ENCODE measurements around the gene SNTG2. TPM values are rescaled to one million over a fixed set of nuclear protein-coding genes. Genes with fewer than 3 reads are reported as not detected.
A peak's percentile ranks its signal among the peaks of the same experiment; 100 is the strongest.

Gene SNTG2
- total RNA-seq, 1 donor from 2014 or later, result 2.7 TPM

- no peak for DNase-seq
These were observed 51.7 kb downstream of the SNTG2 start for GRCh38 chr2:1002350-1002749.

GRCh38 chr2:1004398-1004797 is 53.7 kb downstream of the SNTG2 start:
- DNase-seq, result no peak

GRCh38 chr2:1010415-1010930 is 59.8 kb downstream of the SNTG2 start:
- peak; percentile 63 for DNase-seq

- DNase-seq, result peak; percentile 9
These were observed 60.4 kb downstream of the SNTG2 start for GRCh38 chr2:1011006-1011405.

GRCh38 chr2:1011985-1012384 is 61.3 kb downstream of the SNTG2 start:
- no peak for DNase-seq

- no peak for DNase-seq
These were observed 64.2 kb downstream of the SNTG2 start for GRCh38 chr2:1014802-1015201.

- DNase-seq, result no peak
These were observed 65.9 kb downstream of the SNTG2 start for GRCh38 chr2:1016500-1016899.

- no peak for DNase-seq
These were observed 67.2 kb downstream of the SNTG2 start for GRCh38 chr2:1017827-1018226.

GRCh38 chr2:1020206-1020605 is 69.6 kb downstream of the SNTG2 start:
- no peak for DNase-seq

GRCh38 chr2:1022178-1022577 is 71.5 kb downstream of the SNTG2 start:
- DNase-seq, result no peak

GRCh38 chr2:1024981-1025380 is 74.3 kb downstream of the SNTG2 start:
- peak; percentile 3 for DNase-seq

GRCh38 chr2:1026141-1026540 is 75.5 kb downstream of the SNTG2 start:
- peak; percentile 24 for DNase-seq

- no peak for DNase-seq
These were observed 78.2 kb downstream of the SNTG2 start for GRCh38 chr2:1028831-1029230.

- DNase-seq, result no peak
These were observed 81.4 kb downstream of the SNTG2 start for GRCh38 chr2:1032030-1032429.

GRCh38 chr2:1033069-1033468 is 82.4 kb downstream of the SNTG2 start:
- no peak for DNase-seq

GRCh38 chr2:1037066-1037465 is 86.4 kb downstream of the SNTG2 start:
- DNase-seq, result no peak

- no peak for DNase-seq
These were observed 88.9 kb downstream of the SNTG2 start for GRCh38 chr2:1039549-1039948.

- peak; percentile 46 for DNase-seq
These were observed 90.6 kb downstream of the SNTG2 start for GRCh38 chr2:1041012-1041805.

GRCh38 chr2:1045109-1045508 is 94.5 kb downstream of the SNTG2 start:
- DNase-seq, result no peak

- no peak for DNase-seq
These were observed 95.4 kb downstream of the SNTG2 start for GRCh38 chr2:1046067-1046466.

GRCh38 chr2:1047485-1047884 is 96.8 kb downstream of the SNTG2 start:
- no peak for DNase-seq

GRCh38 chr2:1049691-1050090 is 99.0 kb downstream of the SNTG2 start:
- DNase-seq, result no peak

GRCh38 chr2:1051075-1051474 is 100.4 kb downstream of the SNTG2 start:
- DNase-seq, result no peak

GRCh38 chr2:1052771-1053191 is 102.1 kb downstream of the SNTG2 start:
- DNase-seq, result peak; percentile 34
